IMR-90 (cell line): ENCODE results near the gene NNAT.

ENCODE experiments used
- BHLHE40 ChIP-seq: fragments of 150-350 bp; IDR thresholded peaks from 2 replicates; pipeline ENCODE4 v1.6.1; 2016; ENCODE audit warnings: mild to moderate bottlenecking, low read depth, low read length
- CEBPB ChIP-seq: IDR thresholded peaks from 2 replicates; pipeline ENCODE4 v1.6.1; 2012; ENCODE audit warnings: low read depth, low read length, improper control_type of control experiment
- CTCF ChIP-seq: conservative IDR thresholded peaks from 2 replicates; pipeline ENCODE4 v1.5.1; 2012; ENCODE audit warnings: mild to moderate bottlenecking, low read depth, low read length, improper control_type of control experiment
- ELK1 ChIP-seq: fragments of 150-350 bp; IDR thresholded peaks from 2 replicates; pipeline ENCODE4 v1.6.1; 2016; ENCODE audit warnings: low read depth, mild to moderate bottlenecking, low read length, moderate library complexity, borderline replicate concordance
- MAZ ChIP-seq: IDR thresholded peaks from 2 replicates; pipeline ENCODE4 v1.6.1; 2012; ENCODE audit warnings: low read depth, mild to moderate bottlenecking, low read length, improper control_type of control experiment, moderate library complexity, borderline replicate concordance
- MXI1 ChIP-seq: IDR thresholded peaks from 2 replicates; pipeline ENCODE4 v1.6.1; 2012; ENCODE audit warnings: low read depth, mild to moderate bottlenecking, low read length, moderate library complexity, borderline replicate concordance
- POLR2A ChIP-seq: IDR thresholded peaks from 2 replicates; pipeline ENCODE4 v1.6.1; 2012; ENCODE audit warnings: mild to moderate bottlenecking, low read depth, low read length
- RAD21 ChIP-seq: IDR thresholded peaks from 2 replicates; pipeline ENCODE4 v1.6.1; 2012; ENCODE audit warnings: low read length, improper control_type of control experiment
- SMC3 ChIP-seq: fragments of 150-350 bp; IDR thresholded peaks from 2 replicates; pipeline ENCODE4 v1.6.1; 2016; ENCODE audit warnings: low read depth, mild to moderate bottlenecking, antibody characterized with exemption, low read length, moderate library complexity
- TF ChIP-seq, protein P1 (sequence below): fragments of 150-350 bp; IDR thresholded peaks from 2 replicates; pipeline ENCODE4 v1.6.1; 2017; ENCODE audit warnings: mild to moderate bottlenecking, antibody characterized with exemption, low read length, low read depth

GRCh38 chr20:37474386-37474785, 46.7 kb upstream of the NNAT start:
- TF ChIP-seq CTCF (no peak), MXI1 (no peak), SMC3 (no peak), POLR2A (no peak), RAD21 (no peak), BHLHE40 (no peak), ELK1 (no peak), MAZ (no peak), CEBPB (no peak)
- TF ChIP-seq, protein P1, sequence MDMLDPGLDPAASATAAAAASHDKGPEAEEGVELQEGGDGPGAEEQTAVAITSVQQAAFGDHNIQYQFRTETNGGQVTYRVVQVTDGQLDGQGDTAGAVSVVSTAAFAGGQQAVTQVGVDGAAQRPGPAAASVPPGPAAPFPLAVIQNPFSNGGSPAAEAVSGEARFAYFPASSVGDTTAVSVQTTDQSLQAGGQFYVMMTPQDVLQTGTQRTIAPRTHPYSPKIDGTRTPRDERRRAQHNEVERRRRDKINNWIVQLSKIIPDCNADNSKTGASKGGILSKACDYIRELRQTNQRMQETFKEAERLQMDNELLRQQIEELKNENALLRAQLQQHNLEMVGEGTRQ: no peak
